ENCODE data around the gene ZBTB33. TPM values are rescaled to one million over a fixed set of nuclear protein-coding genes. Genes with fewer than 3 reads are reported as not detected.

The ZBTB33 gene
- total and polyA plus RNA-seq, 2 experiments from 2014 or later, result 3.9 to 14.0 TPM

DNA sequence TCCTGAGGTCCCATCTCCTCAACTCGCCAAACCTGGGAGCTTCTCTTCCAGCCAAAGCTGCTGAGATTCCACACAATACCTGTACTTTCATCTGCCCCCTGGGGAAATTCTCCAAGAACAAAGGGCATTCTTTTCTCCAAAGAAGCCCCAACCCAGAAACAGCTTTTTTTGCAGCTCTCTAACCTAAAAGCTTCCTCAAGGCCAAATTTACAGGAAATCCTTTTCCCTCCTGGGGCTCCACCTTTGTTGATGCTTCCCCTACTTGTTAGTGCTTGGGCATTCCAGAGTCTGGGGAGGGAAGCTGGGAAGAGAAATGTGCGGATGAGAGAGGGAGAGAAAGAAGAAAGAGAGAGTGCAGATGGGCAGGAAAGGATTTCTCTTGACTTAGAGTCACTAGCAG, 24.3 kb downstream of the ZBTB33 start:
- Mint-ChIP-seq H3K9me3 (no peaks in the 10 kb centered on the region), H3K4me1 (peaks cover 35% of the 10 kb centered on the region), H3K36me3 (ENCODE audit: low read depth) (no peaks in the 10 kb centered on the region), H3K27ac (no peak overlapping the region), H3K4me3 (peak overlapping the region; percentile 3; the same call in 2 of the 3 replicates), H3K27me3 (ENCODE audit: insufficient read depth, low read depth, poor library complexity) (peaks cover 7% of the 10 kb centered on the region)
- Histone ChIP-seq H4K20me1 (replicated peaks; ENCODE audit: insufficient read depth) (no peaks in the 10 kb centered on the region), H3K9me2 (ENCODE audit: insufficient read depth) (no peaks in the 10 kb centered on the region), H3F3A (replicated peaks; ENCODE audit: low read depth) (no peaks in the 10 kb centered on the region), H3K27ac (ENCODE audit: low read depth) (no peak overlapping the region), H3K79me2 (replicated peaks; ENCODE audit: insufficient read depth) (no peaks in the 10 kb centered on the region), H3K4me3 (no peak overlapping the region), H3K4me2 (0 out of 2 replicates have a peak overlapping the region, but pooled peaks have one; percentile 6), H3K36me3 (ENCODE audit: insufficient read depth) (no peaks in the 10 kb centered on the region), H2AFZ (no peak overlapping the region), H3K27me3 (ENCODE audit: insufficient read depth) (peaks cover 37% of the 10 kb centered on the region; the same call in 1 of the 2 replicates), H3K4me1 (ENCODE audit: insufficient read depth) (peaks cover 9% of the 10 kb centered on the region)
- no peak for TF ChIP-seq STAT1 (IDR thresholded peaks at IDR 0.05; ENCODE audit: unreplicated experiment)
- TF ChIP-seq, protein P1, sequence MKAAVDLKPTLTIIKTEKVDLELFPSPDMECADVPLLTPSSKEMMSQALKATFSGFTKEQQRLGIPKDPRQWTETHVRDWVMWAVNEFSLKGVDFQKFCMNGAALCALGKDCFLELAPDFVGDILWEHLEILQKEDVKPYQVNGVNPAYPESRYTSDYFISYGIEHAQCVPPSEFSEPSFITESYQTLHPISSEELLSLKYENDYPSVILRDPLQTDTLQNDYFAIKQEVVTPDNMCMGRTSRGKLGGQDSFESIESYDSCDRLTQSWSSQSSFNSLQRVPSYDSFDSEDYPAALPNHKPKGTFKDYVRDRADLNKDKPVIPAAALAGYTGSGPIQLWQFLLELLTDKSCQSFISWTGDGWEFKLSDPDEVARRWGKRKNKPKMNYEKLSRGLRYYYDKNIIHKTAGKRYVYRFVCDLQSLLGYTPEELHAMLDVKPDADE (IDR thresholded peaks at IDR 0.05), result no peak
- no peak for TF ChIP-seq EZH2phosphoT487 (IDR thresholded peaks at IDR 0.05; ENCODE audit: unreplicated experiment)
- TF ChIP-seq, protein P2, sequence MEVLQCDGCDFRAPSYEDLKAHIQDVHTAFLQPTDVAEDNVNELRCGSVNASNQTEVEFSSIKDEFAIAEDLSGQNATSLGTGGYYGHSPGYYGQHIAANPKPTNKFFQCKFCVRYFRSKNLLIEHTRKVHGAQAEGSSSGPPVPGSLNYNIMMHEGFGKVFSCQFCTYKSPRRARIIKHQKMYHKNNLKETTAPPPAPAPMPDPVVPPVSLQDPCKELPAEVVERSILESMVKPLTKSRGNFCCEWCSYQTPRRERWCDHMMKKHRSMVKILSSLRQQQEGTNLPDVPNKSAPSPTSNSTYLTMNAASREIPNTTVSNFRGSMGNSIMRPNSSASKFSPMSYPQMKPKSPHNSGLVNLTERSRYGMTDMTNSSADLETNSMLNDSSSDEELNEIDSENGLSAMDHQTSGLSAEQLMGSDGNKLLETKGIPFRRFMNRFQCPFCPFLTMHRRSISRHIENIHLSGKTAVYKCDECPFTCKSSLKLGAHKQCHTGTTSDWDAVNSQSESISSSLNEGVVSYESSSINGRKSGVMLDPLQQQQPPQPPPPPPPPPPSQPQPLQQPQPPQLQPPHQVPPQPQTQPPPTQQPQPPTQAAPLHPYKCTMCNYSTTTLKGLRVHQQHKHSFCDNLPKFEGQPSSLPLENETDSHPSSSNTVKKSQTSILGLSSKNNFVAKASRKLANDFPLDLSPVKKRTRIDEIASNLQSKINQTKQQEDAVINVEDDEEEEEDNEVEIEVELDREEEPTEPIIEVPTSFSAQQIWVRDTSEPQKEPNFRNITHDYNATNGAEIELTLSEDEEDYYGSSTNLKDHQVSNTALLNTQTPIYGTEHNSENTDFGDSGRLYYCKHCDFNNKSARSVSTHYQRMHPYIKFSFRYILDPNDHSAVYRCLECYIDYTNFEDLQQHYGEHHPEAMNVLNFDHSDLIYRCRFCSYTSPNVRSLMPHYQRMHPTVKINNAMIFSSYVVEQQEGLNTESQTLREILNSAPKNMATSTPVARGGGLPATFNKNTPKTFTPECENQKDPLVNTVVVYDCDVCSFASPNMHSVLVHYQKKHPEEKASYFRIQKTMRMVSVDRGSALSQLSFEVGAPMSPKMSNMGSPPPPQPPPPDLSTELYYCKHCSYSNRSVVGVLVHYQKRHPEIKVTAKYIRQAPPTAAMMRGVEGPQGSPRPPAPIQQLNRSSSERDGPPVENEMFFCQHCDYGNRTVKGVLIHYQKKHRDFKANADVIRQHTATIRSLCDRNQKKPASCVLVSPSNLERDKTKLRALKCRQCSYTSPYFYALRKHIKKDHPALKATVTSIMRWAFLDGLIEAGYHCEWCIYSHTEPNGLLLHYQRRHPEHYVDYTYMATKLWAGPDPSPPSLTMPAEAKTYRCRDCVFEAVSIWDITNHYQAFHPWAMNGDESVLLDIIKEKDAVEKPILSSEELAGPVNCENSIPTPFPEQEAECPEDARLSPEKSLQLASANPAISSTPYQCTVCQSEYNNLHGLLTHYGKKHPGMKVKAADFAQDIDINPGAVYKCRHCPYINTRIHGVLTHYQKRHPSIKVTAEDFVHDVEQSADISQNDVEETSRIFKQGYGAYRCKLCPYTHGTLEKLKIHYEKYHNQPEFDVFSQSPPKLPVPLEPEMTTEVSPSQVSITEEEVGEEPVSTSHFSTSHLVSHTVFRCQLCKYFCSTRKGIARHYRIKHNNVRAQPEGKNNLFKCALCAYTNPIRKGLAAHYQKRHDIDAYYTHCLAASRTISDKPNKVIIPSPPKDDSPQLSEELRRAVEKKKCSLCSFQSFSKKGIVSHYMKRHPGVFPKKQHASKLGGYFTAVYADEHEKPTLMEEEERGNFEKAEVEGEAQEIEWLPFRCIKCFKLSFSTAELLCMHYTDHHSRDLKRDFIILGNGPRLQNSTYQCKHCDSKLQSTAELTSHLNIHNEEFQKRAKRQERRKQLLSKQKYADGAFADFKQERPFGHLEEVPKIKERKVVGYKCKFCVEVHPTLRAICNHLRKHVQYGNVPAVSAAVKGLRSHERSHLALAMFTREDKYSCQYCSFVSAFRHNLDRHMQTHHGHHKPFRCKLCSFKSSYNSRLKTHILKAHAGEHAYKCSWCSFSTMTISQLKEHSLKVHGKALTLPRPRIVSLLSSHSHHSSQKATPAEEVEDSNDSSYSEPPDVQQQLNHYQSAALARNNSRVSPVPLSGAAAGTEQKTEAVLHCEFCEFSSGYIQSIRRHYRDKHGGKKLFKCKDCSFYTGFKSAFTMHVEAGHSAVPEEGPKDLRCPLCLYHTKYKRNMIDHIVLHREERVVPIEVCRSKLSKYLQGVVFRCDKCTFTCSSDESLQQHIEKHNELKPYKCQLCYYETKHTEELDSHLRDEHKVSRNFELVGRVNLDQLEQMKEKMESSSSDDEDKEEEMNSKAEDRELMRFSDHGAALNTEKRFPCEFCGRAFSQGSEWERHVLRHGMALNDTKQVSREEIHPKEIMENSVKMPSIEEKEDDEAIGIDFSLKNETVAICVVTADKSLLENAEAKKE (CRISPR knock-in tag; IDR thresholded peaks at IDR 0.05), result peak; percentile 88
- DNase-seq (ENCODE audit: low spot score), result peak; percentile 82
- peak; percentile 88 for ATAC-seq

Measured in GM23338 (cell line).